Upper lobe of left lung (tissue), 4 donors: ENCODE data around the gene POLA1.

Experiments
- EP300 ChIP-seq, 4 donors: sonication (generic); formaldehyde crosslinking; IDR thresholded peaks; one replicate each; pipeline ENCODE4 v1.5.1; 2017; ENCODE audit warnings: antibody characterized with exemption in 4 of 4, control low read depth in 2 of 4
- POLR2A ChIP-seq, 4 donors: fragments of 450-650 bp; IDR thresholded peaks; one replicate each; pipeline ENCODE4 v1.5.1; 2016 to 2017; ENCODE audit warnings: antibody characterized with exemption in 4 of 4, mild to moderate bottlenecking in 2 of 4
- POLR2AphosphoS5 ChIP-seq, 2 donors: sonication (generic); formaldehyde crosslinking; IDR thresholded peaks; one replicate each; pipeline ENCODE4 v1.5.1; 2017; ENCODE audit warnings: antibody characterized with exemption in 2 of 2
- TF ChIP-seq, protein P1 (sequence below), 6 experiments: fragments of 450-650 bp in 4 of 6; fragments of 200-600 bp in 2 of 6; sonication (generic) in 2 of 6; IDR thresholded peaks; one replicate each; pipeline ENCODE4 v1.5.1; 2016 to 2019; ENCODE audit warnings: antibody characterized with exemption in 6 of 6

DNA sequence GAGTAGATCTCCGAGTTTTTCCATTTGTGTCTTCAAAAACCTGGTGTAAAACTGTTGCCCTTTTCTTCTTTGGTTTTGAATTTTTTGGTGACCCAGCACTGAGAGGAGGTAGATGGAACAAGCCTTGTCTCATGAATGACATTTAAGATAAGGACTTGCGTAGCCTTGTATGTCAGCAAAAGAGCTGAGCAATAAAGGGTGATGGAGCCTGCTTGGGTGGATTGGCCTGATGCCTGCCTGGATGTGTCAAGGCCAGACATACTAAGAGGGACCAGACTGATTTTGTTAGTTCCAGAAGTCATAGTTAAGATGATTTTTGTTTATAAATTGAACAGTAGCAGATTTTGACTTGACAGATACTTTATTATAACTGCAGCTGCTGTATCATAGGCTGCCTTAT lies 134.9 kb downstream of the POLA1 start:
- TF ChIP-seq, protein P1, sequence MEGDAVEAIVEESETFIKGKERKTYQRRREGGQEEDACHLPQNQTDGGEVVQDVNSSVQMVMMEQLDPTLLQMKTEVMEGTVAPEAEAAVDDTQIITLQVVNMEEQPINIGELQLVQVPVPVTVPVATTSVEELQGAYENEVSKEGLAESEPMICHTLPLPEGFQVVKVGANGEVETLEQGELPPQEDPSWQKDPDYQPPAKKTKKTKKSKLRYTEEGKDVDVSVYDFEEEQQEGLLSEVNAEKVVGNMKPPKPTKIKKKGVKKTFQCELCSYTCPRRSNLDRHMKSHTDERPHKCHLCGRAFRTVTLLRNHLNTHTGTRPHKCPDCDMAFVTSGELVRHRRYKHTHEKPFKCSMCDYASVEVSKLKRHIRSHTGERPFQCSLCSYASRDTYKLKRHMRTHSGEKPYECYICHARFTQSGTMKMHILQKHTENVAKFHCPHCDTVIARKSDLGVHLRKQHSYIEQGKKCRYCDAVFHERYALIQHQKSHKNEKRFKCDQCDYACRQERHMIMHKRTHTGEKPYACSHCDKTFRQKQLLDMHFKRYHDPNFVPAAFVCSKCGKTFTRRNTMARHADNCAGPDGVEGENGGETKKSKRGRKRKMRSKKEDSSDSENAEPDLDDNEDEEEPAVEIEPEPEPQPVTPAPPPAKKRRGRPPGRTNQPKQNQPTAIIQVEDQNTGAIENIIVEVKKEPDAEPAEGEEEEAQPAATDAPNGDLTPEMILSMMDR (IDR thresholded peaks at IDR 0.05): no peak
- TF ChIP-seq EP300 (IDR thresholded peaks at IDR 0.05): no peak
- no peak for TF ChIP-seq POLR2AphosphoS5 (IDR thresholded peaks at IDR 0.05)
- no peak for TF ChIP-seq POLR2A (IDR thresholded peaks at IDR 0.05)
